OCI-LY1 (cell line): ENCODE measurements around the gene VAV2.

Experiments used
- H2AFZ ChIP-seq: fragments of 200-600 bp; sonication (generic), shearing (Covaris generic); 2 replicates; pipeline ENCODE4 v1.6.0; 2014; ENCODE audit warnings: antibody characterized with exemption, mild to moderate bottlenecking, low read length
- H3F3A ChIP-seq: fragments of 200-600 bp; sonication (generic), shearing (Covaris generic); 2 replicates; pipeline ENCODE4 v1.6.0; 2014; ENCODE audit warnings: mild to moderate bottlenecking, antibody characterized with exemption, low read length, moderate library complexity; ENCODE audit not compliant: insufficient read depth
- H3K27ac ChIP-seq: fragments of 200-600 bp; sonication (generic); 2 replicates; pipeline ENCODE4 v1.5.1; 2014; ENCODE audit warnings: low read length, mixed run types, mild to moderate bottlenecking, low read depth; ENCODE audit not compliant: poor library complexity, severe bottlenecking
- H3K27me3 ChIP-seq: fragments of 200-600 bp; sonication (generic); 2 replicates; pipeline ENCODE4 v1.6.0; 2014; ENCODE audit warnings: antibody characterized with exemption, mild to moderate bottlenecking, low read length, moderate library complexity; ENCODE audit not compliant: insufficient read depth
- H3K36me3 ChIP-seq: fragments of 200-600 bp; sonication (generic); 2 replicates; pipeline ENCODE4 v1.6.1; 2014; ENCODE audit warnings: mild to moderate bottlenecking, antibody characterized with exemption, low read length, moderate library complexity, mixed read lengths; ENCODE audit not compliant: insufficient read depth
- H3K4me1 ChIP-seq: fragments of 200-600 bp; sonication (generic); 2 replicates; pipeline ENCODE4 v1.5.1; 2014; ENCODE audit warnings: mild to moderate bottlenecking, low read length, moderate library complexity; ENCODE audit not compliant: insufficient read depth, severe bottlenecking
- H3K4me2 ChIP-seq: fragments of 200-600 bp; sonication (generic), shearing (Covaris generic); 2 replicates; pipeline ENCODE4 v1.6.1; 2014; ENCODE audit warnings: low read length
- H3K4me3 ChIP-seq: fragments of 200-600 bp; sonication (generic); 2 replicates; pipeline ENCODE4 v1.5.1; 2014; ENCODE audit warnings: low read length, low read depth, mild to moderate bottlenecking, mixed read lengths; ENCODE audit not compliant: poor library complexity, severe bottlenecking
- H3K79me2 ChIP-seq: fragments of 200-600 bp; shearing (Covaris generic); 2 replicates; pipeline ENCODE4 v1.6.1; 2016; ENCODE audit warnings: mixed run types, low read length, mixed read lengths; ENCODE audit not compliant: insufficient read depth
- H3K9ac ChIP-seq: fragments of 200-600 bp; sonication (generic), shearing (Covaris generic); 2 replicates; pipeline ENCODE4 v1.6.1; 2014; ENCODE audit warnings: mild to moderate bottlenecking, low read length, mixed read lengths
- H3K9me2 ChIP-seq: fragments of 200-600 bp; sonication (generic), shearing (Covaris generic); 2 replicates; pipeline ENCODE4 v1.6.1; 2014; ENCODE audit warnings: low read depth, mild to moderate bottlenecking, low read length, mixed read lengths
- H3K9me3 ChIP-seq: fragments of 200-600 bp; shearing (Covaris generic); 2 replicates; pipeline ENCODE4 v1.6.1; 2014; ENCODE audit warnings: low read length, mixed read lengths
- H4K20me1 ChIP-seq: fragments of 200-600 bp; sonication (generic), shearing (Covaris generic); 2 replicates; pipeline ENCODE4 v1.6.0; 2016; ENCODE audit warnings: mild to moderate bottlenecking, low read length; ENCODE audit not compliant: insufficient read depth
- EZH2 ChIP-seq: fragments of 200-600 bp; sonication (generic), shearing (Covaris generic); IDR thresholded peaks from 2 replicates; pipeline ENCODE4 v1.8.0; 2017; ENCODE audit warnings: borderline replicate concordance, mixed run types, mild to moderate bottlenecking, antibody characterized with exemption, low read length, moderate library complexity, mixed read lengths
- TF ChIP-seq, protein P1 (sequence below): fragments of 200-600 bp; sonication (generic), shearing (Covaris generic); IDR thresholded peaks from 2 replicates; pipeline ENCODE4 v1.5.1; 2017; ENCODE audit warnings: mild to moderate bottlenecking, antibody characterized with exemption, low read length, moderate library complexity, mixed read lengths

Gene VAV2

DNA sequence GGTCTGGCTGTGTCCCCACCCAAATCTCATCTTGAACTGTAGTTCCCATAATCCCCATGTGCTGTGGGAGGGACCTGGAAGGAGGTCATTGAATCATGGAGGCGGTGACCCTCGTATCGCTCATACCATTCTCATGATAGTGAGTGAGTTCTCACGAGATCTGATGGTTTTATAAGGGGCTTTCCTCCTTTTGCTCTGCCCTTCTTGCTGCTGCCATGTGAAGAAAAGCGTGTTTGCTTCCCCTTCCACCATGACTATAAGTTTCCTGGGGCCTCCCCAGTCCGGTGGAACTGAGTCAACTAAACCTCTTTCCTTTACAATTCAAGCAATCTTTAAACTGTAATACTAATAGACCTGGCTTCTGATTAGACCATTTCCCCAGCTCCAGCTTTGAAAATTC lies 161.8 kb downstream of the VAV2 start:
- no peaks in the 10 kb centered on the region for H3K4me1 ChIP-seq
- H3K9ac ChIP-seq, result no peak overlapping the region
- H3K27ac ChIP-seq, result no peak overlapping the region
- no peak overlapping the region for H3K4me2 ChIP-seq
- no peak overlapping the region for H3K4me3 ChIP-seq
- H3K36me3 ChIP-seq, result no peaks in the 10 kb centered on the region
- TF ChIP-seq EZH2, result no peak
- TF ChIP-seq, protein P1, sequence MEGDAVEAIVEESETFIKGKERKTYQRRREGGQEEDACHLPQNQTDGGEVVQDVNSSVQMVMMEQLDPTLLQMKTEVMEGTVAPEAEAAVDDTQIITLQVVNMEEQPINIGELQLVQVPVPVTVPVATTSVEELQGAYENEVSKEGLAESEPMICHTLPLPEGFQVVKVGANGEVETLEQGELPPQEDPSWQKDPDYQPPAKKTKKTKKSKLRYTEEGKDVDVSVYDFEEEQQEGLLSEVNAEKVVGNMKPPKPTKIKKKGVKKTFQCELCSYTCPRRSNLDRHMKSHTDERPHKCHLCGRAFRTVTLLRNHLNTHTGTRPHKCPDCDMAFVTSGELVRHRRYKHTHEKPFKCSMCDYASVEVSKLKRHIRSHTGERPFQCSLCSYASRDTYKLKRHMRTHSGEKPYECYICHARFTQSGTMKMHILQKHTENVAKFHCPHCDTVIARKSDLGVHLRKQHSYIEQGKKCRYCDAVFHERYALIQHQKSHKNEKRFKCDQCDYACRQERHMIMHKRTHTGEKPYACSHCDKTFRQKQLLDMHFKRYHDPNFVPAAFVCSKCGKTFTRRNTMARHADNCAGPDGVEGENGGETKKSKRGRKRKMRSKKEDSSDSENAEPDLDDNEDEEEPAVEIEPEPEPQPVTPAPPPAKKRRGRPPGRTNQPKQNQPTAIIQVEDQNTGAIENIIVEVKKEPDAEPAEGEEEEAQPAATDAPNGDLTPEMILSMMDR, result no peak
- no peaks in the 10 kb centered on the region for H3K9me2 ChIP-seq
- H3K79me2 ChIP-seq, result no peaks in the 10 kb centered on the region
- H3K9me3 ChIP-seq, result no peaks in the 10 kb centered on the region
- H2AFZ ChIP-seq, result no peak overlapping the region
- no peaks in the 10 kb centered on the region for H3F3A ChIP-seq
- H3K27me3 ChIP-seq, result no peaks in the 10 kb centered on the region
- H4K20me1 ChIP-seq, result no peaks in the 10 kb centered on the region

DNA sequence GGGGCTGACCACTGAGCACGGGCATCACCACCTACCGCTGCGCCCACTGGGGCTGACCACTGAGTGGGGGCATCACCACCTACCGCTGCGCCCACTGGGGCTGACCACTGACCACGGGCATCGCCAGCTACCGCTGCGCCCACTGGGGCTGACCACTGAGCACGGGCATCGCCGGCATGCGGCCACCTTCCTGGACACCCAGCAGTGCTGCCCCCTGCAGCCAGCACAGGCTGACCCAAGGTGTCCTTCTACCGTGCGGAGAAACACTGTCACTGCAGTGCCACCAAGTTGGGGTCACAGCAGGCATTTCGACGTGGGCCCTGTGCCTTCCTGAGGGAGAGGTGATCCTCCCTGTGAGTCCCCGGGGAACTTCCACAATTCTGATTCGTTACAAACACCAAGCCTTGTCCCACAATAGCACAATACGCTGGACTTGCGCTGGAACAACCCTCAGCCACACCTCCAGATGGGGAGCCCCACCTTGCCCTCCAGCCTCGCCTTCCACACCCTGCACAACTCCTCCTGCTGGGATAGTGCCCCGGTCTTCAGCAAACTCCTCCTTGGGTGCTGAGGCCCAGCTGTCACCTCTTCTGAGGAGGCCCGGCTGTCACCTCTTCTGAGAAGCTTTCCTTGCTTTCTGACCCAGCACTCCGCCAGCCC lies 163.7 kb downstream of the VAV2 start:
- no peak for TF ChIP-seq EZH2
- TF ChIP-seq, protein P1, result no peak
- H3K9me2 ChIP-seq, result no peaks in the 10 kb centered on the region
- H3K9ac ChIP-seq, result no peak overlapping the region
- no peak overlapping the region for H3K27ac ChIP-seq
- no peaks in the 10 kb centered on the region for H3K79me2 ChIP-seq
- peaks cover 3% of the 10 kb centered on the region; the same call in 1 of the 2 replicates for H3K27me3 ChIP-seq
- no peaks in the 10 kb centered on the region for H3K4me1 ChIP-seq
- H2AFZ ChIP-seq, result no peak overlapping the region
- H3K36me3 ChIP-seq, result no peaks in the 10 kb centered on the region
- no peak overlapping the region for H3K4me3 ChIP-seq
- no peaks in the 10 kb centered on the region for H4K20me1 ChIP-seq
- H3K4me2 ChIP-seq, result no peak overlapping the region
- no peaks in the 10 kb centered on the region for H3K9me3 ChIP-seq
- no peaks in the 10 kb centered on the region for H3F3A ChIP-seq

DNA sequence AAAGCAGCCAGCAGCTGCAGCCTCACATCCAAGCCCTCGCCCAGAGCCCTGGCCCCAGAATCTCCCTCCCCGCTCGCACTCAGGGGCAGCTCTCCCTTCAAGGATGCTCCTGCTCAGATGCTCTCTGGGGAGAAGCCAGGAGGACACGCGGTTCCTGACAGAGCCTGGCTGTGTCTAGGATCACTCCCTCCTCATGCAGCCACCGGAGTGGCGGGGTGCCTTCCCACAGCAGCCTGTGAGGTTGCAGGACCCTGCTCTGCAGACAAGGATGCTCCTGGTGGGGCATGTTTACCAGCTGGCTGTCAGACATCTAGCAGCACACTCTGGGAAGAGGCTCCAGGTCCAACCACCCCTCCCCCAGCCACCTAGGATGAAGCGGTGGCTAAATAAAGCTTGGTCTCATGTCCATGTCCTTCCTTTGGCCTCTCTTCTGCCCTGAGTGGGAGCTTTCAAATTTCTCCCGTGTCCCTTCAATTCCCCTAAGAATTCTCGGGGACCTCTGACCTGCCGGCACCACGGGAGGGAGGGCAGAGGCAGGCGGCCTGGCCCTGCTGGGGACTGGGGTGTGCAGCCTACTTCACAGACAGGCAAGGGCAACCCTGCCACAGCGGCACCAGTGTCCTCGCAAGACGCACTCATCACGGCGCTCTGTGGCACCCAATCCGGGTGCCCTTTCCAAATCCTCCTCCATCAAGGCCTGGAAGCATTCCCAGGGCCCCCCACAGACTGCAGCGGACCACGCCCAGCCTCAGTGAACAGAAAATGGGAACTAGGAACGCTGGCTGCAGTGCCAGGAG lies 165.6 kb downstream of the VAV2 start:
- no peaks in the 10 kb centered on the region for H3K79me2 ChIP-seq
- no peak overlapping the region for H2AFZ ChIP-seq
- no peaks in the 10 kb centered on the region for H4K20me1 ChIP-seq
- no peak overlapping the region for H3K4me3 ChIP-seq
- H3F3A ChIP-seq, result no peaks in the 10 kb centered on the region
- H3K4me1 ChIP-seq, result no peaks in the 10 kb centered on the region
- H3K27me3 ChIP-seq, result peaks cover 9% of the 10 kb centered on the region; the same call in 1 of the 2 replicates
- TF ChIP-seq, protein P1, result no peak
- TF ChIP-seq EZH2, result no peak
- H3K9ac ChIP-seq, result no peak overlapping the region
- no peak overlapping the region for H3K27ac ChIP-seq
- no peaks in the 10 kb centered on the region for H3K9me3 ChIP-seq
- no peak overlapping the region for H3K4me2 ChIP-seq
- no peaks in the 10 kb centered on the region for H3K9me2 ChIP-seq
- H3K36me3 ChIP-seq, result no peaks in the 10 kb centered on the region
